HepG2 (cell line): Measurements from ENCODE around the gene RARG. TPM values are rescaled to one million over a fixed set of nuclear protein-coding genes. Genes with fewer than 3 reads are reported as not detected.

Source experiments
- ARID5B ChIP-seq: IDR thresholded peaks from 2 replicates; pipeline ENCODE4 v1.4.0; 2020; ENCODE audit warnings: mild to moderate bottlenecking, missing genetic modification reagents
- ARNT2 ChIP-seq: sonication (generic); formaldehyde crosslinking; IDR thresholded peaks from 2 replicates; pipeline ENCODE4 v1.8.0; 2022; ENCODE audit warnings: mild to moderate bottlenecking, low read depth, missing genetic modification reagents, moderate library complexity
- ATF6 ChIP-seq: sonication (generic); formaldehyde crosslinking; conservative IDR thresholded peaks from 2 replicates; pipeline ENCODE4 v1.4.0; 2020; ENCODE audit warnings: missing genetic modification reagents
- GPN1 ChIP-seq: sonication (generic); formaldehyde crosslinking; IDR thresholded peaks from 2 replicates; pipeline ENCODE4 v1.5.1; 2020; ENCODE audit warnings: missing genetic modification reagents, borderline replicate concordance
- KLF11 ChIP-seq: IDR thresholded peaks from 2 replicates; pipeline ENCODE4 v1.6.1; 2016; ENCODE audit warnings: missing compliant biosample characterization
- LRRFIP1 ChIP-seq: sonication (generic); formaldehyde crosslinking; conservative IDR thresholded peaks from 2 replicates; pipeline ENCODE4 v1.4.0; 2020; ENCODE audit warnings: missing genetic modification reagents
- MEIS2 ChIP-seq: sonication (generic); formaldehyde crosslinking; IDR thresholded peaks from 2 replicates; pipeline ENCODE4 v1.9.0; 2021; ENCODE audit warnings: mild to moderate bottlenecking, missing genetic modification reagents
- MIXL1 ChIP-seq: IDR thresholded peaks from 2 replicates; pipeline ENCODE4 v1.6.1; 2016
- SOX5 ChIP-seq: IDR thresholded peaks from 2 replicates; pipeline ENCODE4 v1.6.1; 2016; ENCODE audit warnings: borderline replicate concordance
- TFAP4 ChIP-seq: sonication (generic); IDR thresholded peaks from 2 replicates; pipeline ENCODE4 v1.6.1; 2016; ENCODE audit warnings: low read depth, borderline replicate concordance
- ZBTB39 ChIP-seq: sonication (generic); formaldehyde crosslinking; IDR thresholded peaks from 2 replicates; pipeline ENCODE4 v1.5.0; 2020; ENCODE audit warnings: missing genetic modification reagents
- ZFP82 ChIP-seq: sonication (generic); formaldehyde crosslinking; IDR thresholded peaks from 2 replicates; pipeline ENCODE4 v1.5.1; 2020; ENCODE audit warnings: mild to moderate bottlenecking, missing genetic modification reagents, borderline replicate concordance
- ZMYM3 ChIP-seq: sonication (generic); formaldehyde crosslinking; IDR thresholded peaks from 2 replicates; pipeline ENCODE4 v1.5.1; 2020; ENCODE audit warnings: mild to moderate bottlenecking, missing genetic modification reagents
- ZNF12 ChIP-seq: sonication (generic); formaldehyde crosslinking; IDR thresholded peaks from 2 replicates; pipeline ENCODE4 v1.5.0; 2020; ENCODE audit warnings: missing genetic modification reagents
- ZNF263 ChIP-seq: sonication (generic); formaldehyde crosslinking; IDR thresholded peaks from 2 replicates; pipeline ENCODE4 v1.4.0; 2020; ENCODE audit warnings: missing genetic modification reagents
- ZNF430 ChIP-seq: sonication (generic); formaldehyde crosslinking; IDR thresholded peaks from 2 replicates; pipeline ENCODE4 v1.9.0; 2021; ENCODE audit warnings: mild to moderate bottlenecking, missing genetic modification reagents
- ZNF564 ChIP-seq: sonication (generic); formaldehyde crosslinking; IDR thresholded peaks from 2 replicates; pipeline ENCODE4 v1.8.1; 2023; ENCODE audit warnings: mild to moderate bottlenecking, missing genetic modification reagents
- polyA plus RNA-seq, 8 experiments: library from polyadenylated mRNA; depleted of rRNA in 3 of 8; stranded (reverse) in 7 of 8; unstranded in 1 of 8; fragments of >200 nt; fragmentation: Illumina TruSeq in 4 of 8; extraction: Trizol in 4 of 8; gene quantifications; 2 replicates each; pipeline versions ENCODE4 v1.2.1 to v1.2.3, GENCODE V29; 2011 to 2016; ENCODE audit warnings: low read depth in 4 of 8, missing spikeins in 1 of 8, mixed read lengths in 1 of 8; ENCODE audit not compliant: insufficient read depth in 1 of 8
- total RNA-seq, 5 experiments: library from RNA; depleted of rRNA; stranded (reverse); fragments of >200 nt; fragmentation: Illumina TruSeq; extraction: Trizol; gene quantifications; 2 replicates each; pipeline ENCODE4 v1.2.3, GENCODE V29; 2016; ENCODE audit warnings: low read depth in 1 of 5

RARG gene
- total and polyA plus RNA-seq, 2 of the 13 experiments (the other 11 are each of a cell fraction or from before 2014, with no cell fraction given): 0.77 to 1.5 TPM

DNA sequence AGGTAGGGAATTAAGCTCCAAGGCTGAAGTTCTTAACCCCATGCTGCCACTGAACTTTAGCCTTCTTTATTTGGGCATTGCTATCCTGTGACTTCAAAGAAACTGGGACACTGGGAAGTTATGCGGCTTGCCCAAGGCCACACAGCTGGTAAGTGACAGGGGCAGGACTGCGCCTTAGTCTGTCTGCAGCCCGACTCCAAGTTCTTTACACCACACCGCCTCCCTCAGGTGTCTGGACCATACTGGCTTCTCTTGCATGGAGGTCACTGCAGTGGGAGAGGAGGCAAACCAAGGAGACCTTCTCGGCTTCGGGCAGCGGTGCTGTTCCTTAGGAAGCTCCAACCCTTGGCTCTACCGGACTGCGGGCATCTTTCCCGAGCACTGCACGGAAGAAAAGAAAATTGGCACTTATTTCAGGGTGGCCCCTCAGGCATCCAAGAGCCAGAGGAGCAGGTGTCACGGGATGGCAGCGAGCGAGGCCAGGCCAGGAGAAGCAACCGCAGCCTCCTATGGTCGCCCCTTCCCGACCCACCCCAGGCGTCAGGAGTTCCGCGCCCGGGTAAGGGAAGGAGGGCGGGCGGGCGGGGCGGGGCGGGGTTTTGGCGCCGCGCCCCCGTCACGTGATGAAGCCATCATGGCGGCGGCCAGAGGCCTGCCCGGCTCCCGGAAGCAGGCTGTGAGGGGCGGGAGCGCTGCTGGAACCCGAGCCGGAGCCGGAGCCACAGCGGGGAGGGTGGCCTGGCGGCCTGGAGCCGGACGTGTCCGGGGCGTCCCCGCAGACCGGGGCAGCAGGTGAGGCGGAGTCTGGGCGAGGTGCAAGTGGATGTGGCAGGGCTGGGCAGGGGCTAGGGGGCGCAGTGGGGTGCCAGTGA is 19.7 kb upstream of the RARG start (continued):
- TF ChIP-seq ZFP82 (CRISPR knock-in tag): no peak; the same call in 1 of the 2 replicates
- peak; percentile 28; the same call in 1 of the 2 replicates for TF ChIP-seq ZMYM3
- TF ChIP-seq ZNF430 (CRISPR knock-in tag): peak; percentile 95; the same call in 1 of the 2 replicates
- TF ChIP-seq LRRFIP1: no peak
- TF ChIP-seq ZNF263 (CRISPR knock-in tag): peak; percentile 45; the same call in 1 of the 2 replicates
- peak; percentile 21; the same call in 1 of the 2 replicates for TF ChIP-seq SOX5 (CRISPR knock-in tag)
- no peak for TF ChIP-seq GPN1 (CRISPR knock-in tag)
- TF ChIP-seq MEIS2: peak; percentile 51; the same call in 1 of the 2 replicates
- TF ChIP-seq ATF6 (CRISPR knock-in tag): no peak
- 0 out of 2 replicates have a peak, but pooled peaks have one; percentile 10 for TF ChIP-seq MIXL1 (CRISPR knock-in tag)
- TF ChIP-seq ZNF12: no peak
- TF ChIP-seq ZBTB39: no peak
- no peak for TF ChIP-seq KLF11
- no peak; the same call in 1 of the 2 replicates for TF ChIP-seq ZNF564
- TF ChIP-seq TFAP4: peak; percentile 92
- TF ChIP-seq ARID5B (CRISPR knock-in tag): peak; percentile 41
- 0 out of 2 replicates have a peak, but pooled peaks have one; percentile 49 for TF ChIP-seq ARNT2
